Measurements from ENCODE around the gene RIPK1. TPM values are rescaled to one million over a fixed set of nuclear protein-coding genes. Genes with fewer than 3 reads are reported as not detected.

The RIPK1 gene
- total RNA-seq, 3 donors from 2014 or later = 33.1 to 41.9 (median 35.8) TPM

DNA sequence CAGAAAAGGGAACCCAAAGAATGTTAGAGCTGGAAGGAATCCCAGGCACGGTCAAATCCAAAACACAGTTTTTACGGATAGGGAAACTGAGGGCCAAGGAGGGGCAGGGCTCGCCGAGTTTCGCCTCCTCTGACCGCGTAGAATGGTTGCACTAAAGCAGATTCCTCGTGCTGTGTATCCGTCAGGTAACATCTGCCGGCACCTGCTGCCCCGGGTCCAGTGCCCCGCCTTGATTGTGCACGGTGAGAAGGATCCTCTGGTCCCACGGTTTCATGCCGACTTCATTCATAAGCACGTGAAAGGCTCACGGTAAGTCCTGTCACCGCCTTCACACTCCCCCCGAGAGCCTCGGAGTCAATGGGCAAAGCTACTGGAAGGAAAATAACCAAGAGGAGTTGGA is 71.9 kb downstream of the RIPK1 start:
- DNase-seq (no peak), ATAC-seq (no peak)
- intact Hi-C loops (cut with DNase I, micrococcal nuclease) = no loop called here
- peaks cover 18% of the 10 kb centered on the region for H3K4me1 ChIP-seq (ENCODE audit: low read depth)
- no peaks in the 10 kb centered on the region for H3K9me3 ChIP-seq
- TF ChIP-seq, protein P1, sequence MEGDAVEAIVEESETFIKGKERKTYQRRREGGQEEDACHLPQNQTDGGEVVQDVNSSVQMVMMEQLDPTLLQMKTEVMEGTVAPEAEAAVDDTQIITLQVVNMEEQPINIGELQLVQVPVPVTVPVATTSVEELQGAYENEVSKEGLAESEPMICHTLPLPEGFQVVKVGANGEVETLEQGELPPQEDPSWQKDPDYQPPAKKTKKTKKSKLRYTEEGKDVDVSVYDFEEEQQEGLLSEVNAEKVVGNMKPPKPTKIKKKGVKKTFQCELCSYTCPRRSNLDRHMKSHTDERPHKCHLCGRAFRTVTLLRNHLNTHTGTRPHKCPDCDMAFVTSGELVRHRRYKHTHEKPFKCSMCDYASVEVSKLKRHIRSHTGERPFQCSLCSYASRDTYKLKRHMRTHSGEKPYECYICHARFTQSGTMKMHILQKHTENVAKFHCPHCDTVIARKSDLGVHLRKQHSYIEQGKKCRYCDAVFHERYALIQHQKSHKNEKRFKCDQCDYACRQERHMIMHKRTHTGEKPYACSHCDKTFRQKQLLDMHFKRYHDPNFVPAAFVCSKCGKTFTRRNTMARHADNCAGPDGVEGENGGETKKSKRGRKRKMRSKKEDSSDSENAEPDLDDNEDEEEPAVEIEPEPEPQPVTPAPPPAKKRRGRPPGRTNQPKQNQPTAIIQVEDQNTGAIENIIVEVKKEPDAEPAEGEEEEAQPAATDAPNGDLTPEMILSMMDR (IDR thresholded peaks at IDR 0.05) = no peak
- no peak overlapping the region for H3K4me3 ChIP-seq
- H3K36me3 ChIP-seq (ENCODE audit: low read depth) = no peaks in the 10 kb centered on the region

GRCh38 chr6:3142536-3142935 is 74.2 kb downstream of the RIPK1 start:
- Histone ChIP-seq H3K4me3 (no peak overlapping the region), H3K9me3 (no peaks in the 10 kb centered on the region), H3K36me3 (ENCODE audit: low read depth) (no peaks in the 10 kb centered on the region), H3K4me1 (ENCODE audit: low read depth) (peaks cover 11% of the 10 kb centered on the region)
- TF ChIP-seq, protein P1 (IDR thresholded peaks at IDR 0.05) = no peak
- DNase-seq (no peak), ATAC-seq (no peak)
- intact Hi-C loops (cut with DNase I, micrococcal nuclease) = no loop called here

DNA sequence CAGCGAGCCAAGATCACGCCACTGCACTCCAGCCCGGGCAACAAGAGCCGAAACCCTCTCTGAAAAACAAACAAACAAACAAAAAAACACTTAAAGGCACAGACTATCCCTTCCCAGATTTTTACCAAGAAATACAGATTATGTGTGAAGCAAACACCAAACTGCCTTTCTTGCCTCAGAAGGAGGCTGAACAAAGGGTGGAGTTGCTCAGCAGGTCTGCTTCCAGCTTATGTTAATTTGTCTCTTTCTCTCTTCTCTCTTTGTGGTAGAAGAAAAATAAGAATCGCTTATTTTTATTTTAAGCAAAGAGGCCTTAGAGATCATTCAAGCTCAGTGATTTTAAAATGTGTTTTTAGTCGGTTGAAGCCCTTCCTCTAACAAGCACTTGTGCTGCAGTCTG is 74.9 kb downstream of the RIPK1 start:
- ATAC-seq (no peak), DNase-seq (no peak)
- Histone ChIP-seq H3K4me1 (ENCODE audit: low read depth) (peaks cover 11% of the 10 kb centered on the region), H3K4me3 (no peak overlapping the region), H3K36me3 (ENCODE audit: low read depth) (no peaks in the 10 kb centered on the region), H3K9me3 (no peaks in the 10 kb centered on the region)
- intact Hi-C loops (cut with DNase I, micrococcal nuclease) = no loop called here
- TF ChIP-seq, protein P1 (IDR thresholded peaks at IDR 0.05) = no peak

GRCh38 chr6:3144571-3144970 is 76.3 kb downstream of the RIPK1 start:
- Histone ChIP-seq H3K36me3 (ENCODE audit: low read depth) (no peaks in the 10 kb centered on the region), H3K4me3 (no peak overlapping the region), H3K4me1 (ENCODE audit: low read depth) (no peaks in the 10 kb centered on the region), H3K9me3 (no peaks in the 10 kb centered on the region)
- ATAC-seq (no peak), DNase-seq (no peak)
- TF ChIP-seq, protein P1 (IDR thresholded peaks at IDR 0.05) = no peak
- intact Hi-C loops (cut with DNase I, micrococcal nuclease) = no loop called here

- TF ChIP-seq, protein P1 (IDR thresholded peaks at IDR 0.05) = no peak
- ATAC-seq (no peak), DNase-seq (no peak)
- intact Hi-C loops (cut with DNase I, micrococcal nuclease) = no loop called here
- Histone ChIP-seq H3K4me3 (no peak overlapping the region), H3K9me3 (no peaks in the 10 kb centered on the region), H3K4me1 (ENCODE audit: low read depth) (no peaks in the 10 kb centered on the region), H3K36me3 (ENCODE audit: low read depth) (no peaks in the 10 kb centered on the region)
Measured at GRCh38 chr6:3147914-3148757, 79.8 kb downstream of the RIPK1 start.
